Gastrocnemius medialis (tissue), 4 donors: ENCODE results near the gene GOLPH3.

Experiments used
- POLR2A ChIP-seq, 2 donors: fragments of 450-650 bp; IDR thresholded peaks; one replicate each; pipeline ENCODE4 v1.6.1; 2017; ENCODE audit warnings: antibody characterized with exemption in 2 of 2, mild to moderate bottlenecking in 2 of 2, moderate library complexity in 2 of 2
- TF ChIP-seq, protein P1 (sequence below), 5 experiments: fragments of 450-650 bp in 3 of 5; fragments of 200-600 bp in 2 of 5; sonication (generic) in 2 of 5; IDR thresholded peaks in 4 of 5; conservative IDR thresholded peaks in 1 of 5; 1 replicate in 4 of 5; 2 replicates in 1 of 5; pipeline ENCODE4 v1.5.1; 2016 to 2019; ENCODE audit warnings: antibody characterized with exemption in 5 of 5, mild to moderate bottlenecking in 3 of 5, moderate library complexity in 3 of 5

DNA sequence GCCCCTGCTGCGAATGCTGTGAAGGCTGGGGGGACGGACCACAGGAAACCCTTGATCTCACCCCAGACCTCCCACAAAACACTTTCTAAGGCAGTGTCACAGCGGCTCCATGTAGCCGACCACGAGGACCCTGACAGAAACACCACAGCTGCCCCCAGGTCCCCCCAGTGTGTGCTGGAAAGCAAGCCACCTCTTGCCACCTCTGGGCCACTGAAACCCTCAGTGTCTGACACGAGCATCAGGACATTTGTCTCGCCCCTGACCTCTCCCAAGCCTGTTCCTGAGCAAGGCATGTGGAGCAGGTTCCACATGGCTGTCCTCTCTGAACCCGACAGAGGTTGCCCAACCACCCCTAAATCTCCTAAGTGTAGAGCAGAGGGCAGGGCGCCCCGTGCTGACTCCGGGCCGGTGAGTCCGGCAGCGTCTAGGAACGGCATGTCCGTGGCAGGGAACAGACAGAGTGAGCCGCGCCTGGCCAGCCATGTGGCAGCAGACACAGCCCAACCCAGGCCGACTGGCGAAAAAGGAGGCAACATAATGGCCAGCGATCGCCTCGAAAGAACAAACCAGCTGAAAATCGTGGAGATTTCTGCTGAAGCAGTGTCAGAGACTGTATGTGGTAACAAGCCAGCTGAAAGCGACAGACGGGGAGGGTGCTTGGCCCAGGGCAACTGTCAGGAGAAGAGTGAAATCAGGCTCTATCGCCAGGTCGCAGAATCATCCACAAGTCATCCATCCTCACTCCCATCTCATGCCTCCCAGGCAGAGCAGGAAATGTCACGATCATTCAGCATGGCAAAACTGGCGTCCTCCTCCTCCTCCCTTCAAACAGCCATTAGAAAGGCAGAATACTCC lies 84.7 kb downstream of the GOLPH3 start:
- TF ChIP-seq, protein P1, sequence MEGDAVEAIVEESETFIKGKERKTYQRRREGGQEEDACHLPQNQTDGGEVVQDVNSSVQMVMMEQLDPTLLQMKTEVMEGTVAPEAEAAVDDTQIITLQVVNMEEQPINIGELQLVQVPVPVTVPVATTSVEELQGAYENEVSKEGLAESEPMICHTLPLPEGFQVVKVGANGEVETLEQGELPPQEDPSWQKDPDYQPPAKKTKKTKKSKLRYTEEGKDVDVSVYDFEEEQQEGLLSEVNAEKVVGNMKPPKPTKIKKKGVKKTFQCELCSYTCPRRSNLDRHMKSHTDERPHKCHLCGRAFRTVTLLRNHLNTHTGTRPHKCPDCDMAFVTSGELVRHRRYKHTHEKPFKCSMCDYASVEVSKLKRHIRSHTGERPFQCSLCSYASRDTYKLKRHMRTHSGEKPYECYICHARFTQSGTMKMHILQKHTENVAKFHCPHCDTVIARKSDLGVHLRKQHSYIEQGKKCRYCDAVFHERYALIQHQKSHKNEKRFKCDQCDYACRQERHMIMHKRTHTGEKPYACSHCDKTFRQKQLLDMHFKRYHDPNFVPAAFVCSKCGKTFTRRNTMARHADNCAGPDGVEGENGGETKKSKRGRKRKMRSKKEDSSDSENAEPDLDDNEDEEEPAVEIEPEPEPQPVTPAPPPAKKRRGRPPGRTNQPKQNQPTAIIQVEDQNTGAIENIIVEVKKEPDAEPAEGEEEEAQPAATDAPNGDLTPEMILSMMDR (IDR thresholded peaks at IDR 0.05 in 4 of 5, conservative IDR thresholded peaks at IDR 0.05 in 1 of 5) = no peak
- no peak for TF ChIP-seq POLR2A (IDR thresholded peaks at IDR 0.05)
